GM13976 (cell line): ENCODE data around the gene MFSD2A.

Experiments
- DNase-seq: peaks from one replicate; pipeline ENCODE4 v3.0.0; 2012; ENCODE audit warnings: low spot score
- CTCF ChIP-seq: IDR thresholded peaks from 2 replicates; pipeline ENCODE4 v1.5.1; 2012; ENCODE audit warnings: borderline replicate concordance, mild to moderate bottlenecking; ENCODE audit not compliant: insufficient read depth; ENCODE audit errors: extremely low read depth, missing control alignments, control extremely low read depth
- in situ Hi-C: fragments of 300-500 bp; cut with MboI; formaldehyde crosslinking; loops from one replicate; pipeline ENCODE4 v1.12.0; 2022; ENCODE audit warnings: low sequenced_read_pairs, mixed read lengths, inconsistent platforms; ENCODE audit not compliant: unreplicated experiment

Gene MFSD2A

DNA sequence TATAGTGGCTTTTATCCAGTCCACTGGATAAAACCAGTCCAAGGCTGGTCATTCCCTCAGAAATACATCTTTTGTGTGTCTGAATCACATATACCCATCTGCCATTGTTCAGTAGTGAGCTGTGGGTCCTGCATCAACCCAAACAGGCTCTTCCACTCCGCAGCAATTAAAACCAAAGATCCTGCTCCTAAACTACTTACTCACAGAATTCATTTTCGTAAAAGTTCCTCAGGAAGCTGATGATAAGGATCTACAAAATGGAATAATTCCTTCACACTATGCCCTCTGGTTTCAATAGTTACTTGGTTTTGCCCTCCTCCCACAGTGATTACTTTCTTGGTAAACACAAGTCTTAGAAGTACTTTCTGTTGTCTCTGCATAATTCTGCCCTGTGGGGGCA lies 5.1 kb upstream of the MFSD2A start:
- DNase-seq, result no peak
- TF ChIP-seq CTCF, result no peak
- in situ Hi-C loops, result no loop called here

- in situ Hi-C loops, result no loop called here
- no peak for TF ChIP-seq CTCF
- no peak for DNase-seq
Observed at GRCh38 chr1:39951926-39952325, 3.0 kb upstream of the MFSD2A start.

DNA sequence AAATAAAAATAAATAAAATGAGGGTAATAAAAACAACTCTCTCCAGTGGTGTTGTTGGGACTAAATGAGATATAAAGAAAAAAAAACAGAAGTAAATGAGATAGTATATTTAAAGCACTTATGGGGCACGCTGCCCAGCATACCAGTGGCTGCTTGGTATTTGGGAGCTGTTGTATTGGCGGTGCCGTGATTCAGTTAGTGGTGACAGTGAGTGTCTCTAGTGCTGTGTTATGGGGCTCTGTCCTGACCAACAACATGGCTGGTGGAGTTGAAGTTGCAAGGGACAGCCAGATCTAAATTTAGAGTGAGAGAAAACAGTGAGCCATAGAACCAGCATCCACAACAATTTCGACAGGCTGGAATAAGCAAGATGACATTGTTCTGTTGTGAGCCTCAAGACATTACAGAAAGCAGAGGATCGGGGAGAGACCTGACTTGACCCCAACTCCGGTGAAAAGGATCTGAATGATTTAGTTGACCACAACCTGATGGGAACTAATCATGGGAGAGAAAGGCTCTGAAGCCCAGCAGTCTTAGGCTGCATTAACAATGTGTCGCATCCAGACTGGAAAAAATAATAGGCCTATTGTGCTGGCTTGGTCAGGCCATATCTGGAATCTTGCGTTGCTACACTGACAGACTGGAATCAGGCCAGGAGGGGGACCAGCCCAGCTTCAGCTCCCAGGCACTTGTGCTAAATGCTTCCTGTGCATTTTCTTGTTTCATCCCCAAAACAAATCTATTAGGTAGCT lies 2.4 kb upstream of the MFSD2A start:
- in situ Hi-C loops, result no loop called here
- DNase-seq, result no peak
- no peak for TF ChIP-seq CTCF

DNA sequence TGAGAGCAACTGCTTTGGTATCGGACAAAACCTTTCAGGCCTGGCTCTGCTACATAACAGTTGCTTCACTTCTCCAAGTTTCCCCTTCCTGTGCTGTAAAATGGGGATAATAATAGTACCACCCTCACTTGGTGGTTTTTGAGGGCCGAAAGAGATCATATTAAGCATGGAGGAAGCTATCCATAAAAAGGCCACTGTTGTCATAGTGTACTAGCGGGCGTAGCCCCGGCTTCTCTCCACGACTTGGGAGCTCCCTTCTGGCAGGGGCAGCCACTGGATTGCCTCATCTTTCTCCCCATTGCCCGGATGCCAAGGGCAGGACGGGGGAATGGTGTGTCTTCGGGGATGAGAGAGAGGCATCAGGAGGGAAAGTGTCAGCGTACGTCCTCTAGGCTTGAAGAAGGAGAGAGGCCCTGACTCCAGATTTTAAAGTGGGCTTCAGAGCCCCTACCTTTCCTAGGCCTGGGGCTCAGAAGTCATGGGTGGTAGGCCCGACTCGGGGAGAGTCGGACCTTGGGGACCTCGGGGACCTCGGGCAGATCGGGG lies 548 bp upstream of the MFSD2A start:
- in situ Hi-C loops, result no loop called here
- TF ChIP-seq CTCF, result no peak
- DNase-seq, result no peak

- in situ Hi-C loops, result no loop called here
- no peak for TF ChIP-seq CTCF
- peak; percentile 85 for DNase-seq
Observed at GRCh38 chr1:39955547-39956539, 898 bp downstream of the MFSD2A start.

DNA sequence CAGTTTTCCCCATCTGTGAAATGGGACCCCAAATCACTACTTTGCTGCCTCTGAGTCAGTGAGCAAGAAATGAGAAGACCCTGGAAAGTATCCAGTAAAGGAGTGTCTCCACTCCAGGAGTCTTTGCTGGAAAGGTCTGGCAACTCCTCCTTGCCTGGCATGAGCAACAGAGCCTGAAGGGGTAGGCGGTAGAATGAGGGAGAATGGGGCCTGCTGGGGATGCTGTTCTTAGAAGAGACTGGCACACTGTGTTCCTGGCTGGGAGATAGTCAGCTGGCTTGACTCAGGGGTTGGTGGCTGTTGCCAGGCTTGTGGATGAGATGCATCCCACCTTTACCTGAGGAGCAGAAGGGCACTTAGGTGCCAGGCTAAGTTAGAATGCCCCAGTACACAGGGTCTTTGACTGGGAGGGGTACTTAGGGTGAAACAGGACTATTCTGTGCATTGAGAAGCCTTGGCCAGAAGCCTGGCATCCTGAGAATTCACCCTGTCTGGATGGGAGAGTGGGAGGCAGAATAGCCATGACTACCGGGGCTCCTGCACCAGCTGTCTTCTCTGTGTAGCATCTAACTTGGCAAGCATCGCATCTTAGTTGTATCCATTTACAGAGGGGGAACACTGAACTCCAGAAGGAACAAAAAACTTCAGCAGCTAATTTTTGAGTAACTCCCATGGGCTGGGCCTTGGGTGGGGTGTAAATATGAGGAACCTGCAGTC lies 2.5 kb downstream of the MFSD2A start:
- no peak for TF ChIP-seq CTCF
- no peak for DNase-seq
- in situ Hi-C loops, result no loop called here
